DMS79 (cell line): Measurements from ENCODE around the gene TTN.

ENCODE experiments used
- DNase-seq: peaks from one replicate; lab custom pipeline; 2025; lab: John Stamatoyannopoulos, UW

The TTN gene

GRCh38 chr2:178491612-178492011 lies 315.6 kb downstream of the TTN start:
- no peak for DNase-seq

GRCh38 chr2:178485356-178485755 lies 321.9 kb downstream of the TTN start:
- DNase-seq = no peak

DNA sequence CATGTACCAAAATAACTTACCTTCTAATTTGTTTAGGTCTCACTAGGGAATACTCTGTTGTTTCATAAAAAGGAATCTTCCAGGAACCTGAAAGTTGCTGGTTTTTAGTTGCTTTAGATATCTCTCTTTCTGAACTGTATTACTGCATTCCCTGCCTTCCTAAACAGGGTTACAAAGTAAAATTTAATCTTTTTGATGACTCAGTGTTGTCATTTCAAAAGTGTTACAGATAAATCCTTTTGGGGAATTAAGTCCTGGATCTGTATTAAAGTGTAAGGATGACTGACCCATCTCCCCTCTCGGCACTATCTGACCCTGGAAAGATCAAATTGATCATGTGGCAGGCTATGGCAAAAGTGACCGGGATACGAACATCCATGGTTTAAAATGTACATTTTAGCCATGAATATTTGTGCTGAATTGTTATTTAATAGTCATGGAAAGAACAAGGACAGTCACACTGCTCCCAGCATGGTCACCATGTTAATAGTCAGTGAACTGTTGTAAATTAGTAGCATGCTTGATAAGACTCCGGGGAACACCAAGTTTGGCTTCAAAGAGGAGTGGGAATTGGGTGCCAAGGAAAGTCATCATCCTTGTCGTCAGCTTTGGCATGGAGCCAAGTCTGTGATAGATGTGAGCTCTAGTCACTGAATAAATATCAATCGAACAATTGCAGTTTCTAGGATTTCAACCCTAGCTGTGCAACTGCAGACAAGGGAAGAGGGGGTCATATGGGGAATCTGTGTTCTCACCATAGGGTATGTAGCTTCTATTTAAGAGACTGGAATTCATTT lies 322.8 kb downstream of the TTN start:
- peak; percentile 62 for DNase-seq

GRCh38 chr2:178482437-178482836 lies 324.8 kb downstream of the TTN start:
- peak; percentile 3 for DNase-seq

DNA sequence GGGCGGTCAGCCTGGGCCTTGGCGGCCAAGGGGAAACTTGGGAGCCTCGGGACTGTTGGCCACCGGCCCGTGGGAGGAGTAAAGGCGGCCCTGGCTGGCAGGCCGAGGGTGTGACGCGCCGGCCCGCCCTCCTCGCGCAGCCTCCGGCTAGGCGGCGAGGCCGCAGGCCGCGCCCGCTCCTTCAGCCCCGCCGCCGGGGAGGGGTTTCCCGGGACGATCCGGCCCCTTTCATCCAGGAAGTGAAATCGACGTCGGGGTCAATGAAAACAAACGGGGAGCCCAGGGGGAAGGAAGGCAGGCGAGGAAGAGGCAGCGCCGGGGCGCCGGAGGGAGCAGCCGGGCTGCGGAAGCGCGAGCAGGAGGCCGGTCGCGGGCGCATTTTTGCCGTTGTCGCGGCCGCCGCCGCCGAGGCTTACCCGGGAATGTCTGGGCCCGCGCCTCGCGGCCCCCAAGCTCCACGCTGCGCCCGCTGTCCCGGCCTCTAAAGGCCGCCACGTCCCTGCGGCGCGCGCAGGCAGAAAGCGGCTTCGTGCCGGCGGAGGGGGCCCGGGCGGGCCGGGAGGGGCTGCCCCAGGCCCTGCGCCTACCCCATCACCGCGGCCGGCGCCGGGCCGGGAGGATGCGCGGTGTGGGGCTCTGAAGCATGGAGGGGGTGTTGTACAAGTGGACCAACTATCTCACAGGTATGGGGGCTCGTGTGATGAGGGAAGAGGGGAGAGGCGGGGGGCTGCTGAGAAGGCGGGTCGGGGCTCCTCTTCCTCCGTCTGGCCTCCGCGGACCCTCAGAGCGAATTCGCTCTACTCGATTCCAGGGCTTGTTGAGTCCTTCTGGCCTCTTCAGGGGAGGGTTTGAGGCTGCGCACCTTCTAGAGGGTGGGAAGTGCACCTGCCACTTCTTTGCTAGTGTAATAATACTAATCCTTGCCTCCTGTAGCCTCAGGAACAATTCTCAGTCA lies 326.7 kb downstream of the TTN start, which contains the start of gene PLEKHA3:
Gene PLEKHA3, plus strand, starts transcription at position 231 of the 955 bp plus-strand sequence. Its CDS starts 413 bp downstream, at position 644.
- peak; percentile 84 for DNase-seq

GRCh38 chr2:178479758-178480226 lies 327.4 kb downstream of the TTN start:
- no peak for DNase-seq

GRCh38 chr2:178479275-178479616 lies 328.0 kb downstream of the TTN start:
- no peak for DNase-seq

DNA sequence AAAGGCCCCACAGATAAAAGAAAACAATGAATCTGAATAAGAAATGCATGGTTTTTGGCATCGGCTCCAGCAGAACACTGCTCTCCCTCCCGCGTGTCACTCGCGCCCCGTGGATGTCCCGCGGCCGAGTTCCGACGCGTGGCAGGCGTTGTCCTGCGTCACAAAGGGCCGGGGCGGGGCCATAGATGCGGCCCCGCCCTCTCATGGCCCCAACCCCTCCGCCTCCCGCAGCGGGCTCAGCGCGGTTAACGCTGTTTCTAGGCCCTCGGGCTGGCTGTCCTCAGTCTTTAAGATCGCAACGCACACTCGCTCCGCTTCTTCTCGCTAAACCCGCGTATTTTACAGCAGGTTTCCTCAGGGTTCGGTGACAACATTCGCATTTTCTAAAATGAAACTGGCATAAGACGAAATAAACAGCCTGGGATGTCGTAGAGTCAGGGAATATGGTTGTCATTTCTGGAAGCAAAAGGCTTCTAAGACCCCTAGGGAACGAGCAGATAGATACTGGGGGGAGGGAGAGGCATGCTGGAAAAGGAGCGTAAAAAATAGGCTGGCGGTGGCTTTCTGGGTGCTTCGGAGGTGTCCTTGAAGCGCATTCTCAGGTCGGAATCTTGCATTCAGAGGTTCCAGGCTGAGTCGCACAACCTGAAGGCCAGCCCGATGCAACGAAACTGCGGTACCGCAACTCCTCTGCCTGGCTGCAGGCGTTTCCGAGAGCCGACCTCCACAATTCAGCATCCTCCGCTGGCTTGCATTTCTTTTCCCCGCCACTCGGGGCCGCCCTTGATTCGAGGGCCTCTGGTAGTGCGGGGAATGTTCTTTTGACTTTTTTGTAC lies 328.6 kb downstream of the TTN start, which contains the start of gene FKBP7:
Gene FKBP7, minus strand, starts transcription at position 162 of the 836 bp plus-strand sequence. Its CDS starts 101 bp downstream, at position 61.
- peak; percentile 64 for DNase-seq

- peak; percentile 18 for DNase-seq
These were observed 329.1 kb downstream of the TTN start for GRCh38 chr2:178478130-178478438.

DNA sequence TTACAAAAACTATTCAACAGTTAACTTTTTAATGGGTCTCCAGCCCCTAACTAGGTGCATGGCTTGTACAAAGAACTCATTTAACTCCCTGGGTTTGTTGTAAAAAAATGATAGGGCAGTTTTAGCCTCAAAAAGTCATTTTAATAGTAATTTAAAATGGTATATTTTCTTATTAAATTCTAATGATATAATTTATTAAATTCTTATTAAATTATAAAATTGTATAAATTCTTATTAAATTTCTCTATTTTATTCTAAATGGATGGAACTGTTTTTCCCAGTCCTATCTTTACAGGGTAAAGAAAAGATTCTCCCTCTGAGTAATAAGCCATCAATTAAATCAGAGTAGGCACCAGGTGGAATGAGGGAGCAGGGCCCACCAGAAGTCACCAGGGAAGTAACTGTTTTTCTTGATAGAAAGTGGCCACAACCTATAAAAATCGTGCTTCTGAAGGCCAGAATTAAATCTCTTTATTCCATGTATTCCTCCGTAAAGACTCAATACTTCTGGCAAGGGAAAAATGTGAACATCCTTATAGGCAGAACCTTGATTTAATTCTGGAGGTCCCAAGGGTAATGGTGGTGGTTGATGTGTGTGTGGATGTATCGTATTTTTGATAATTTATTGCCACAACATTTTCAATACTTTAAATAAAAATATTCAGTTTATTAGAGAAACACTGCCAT lies 329.6 kb downstream of the TTN start:
- DNase-seq = no peak

DNA sequence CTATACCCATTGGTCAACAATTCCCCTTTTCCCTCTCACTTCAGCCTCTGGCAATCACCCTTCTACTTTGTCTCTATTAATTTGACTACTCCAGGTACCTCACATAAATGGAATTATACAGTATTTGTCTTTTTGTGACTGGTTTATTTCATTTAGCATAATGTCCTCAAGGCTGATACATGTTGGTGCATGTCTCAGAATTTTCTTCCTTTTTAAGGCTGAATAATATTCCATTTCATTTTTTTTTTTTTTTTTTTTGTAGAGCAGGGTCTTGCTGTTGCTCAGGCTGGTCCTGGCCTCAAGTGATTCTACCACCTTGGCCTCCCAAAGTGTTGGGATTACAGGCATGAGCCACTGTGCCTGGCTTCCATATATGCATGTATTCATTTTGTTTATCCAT lies 330.7 kb downstream of the TTN start:
- DNase-seq = no peak
